GM19043 (cell line): ENCODE measurements around the gene SLC66A2.
"Not testable (repeated sequence)": the region's sequence is repeated elsewhere in the genome, so short reads cannot be mapped to it uniquely, and the experiment has no call there.

Experiments
- ATAC-seq: cut with Tn5 transposase; IDR thresholded peaks from one replicate; pipeline ENCODE4 v1.9.1; 2021; ENCODE audit warnings: low read depth; ENCODE audit not compliant: unreplicated experiment

SLC66A2 gene

GRCh38 chr18:79883461-79884293 is 67.8 kb downstream of the SLC66A2 start:
- no peak for ATAC-seq

GRCh38 chr18:79882522-79883241 is 68.8 kb downstream of the SLC66A2 start:
- ATAC-seq = no peak

GRCh38 chr18:79881695-79882094 is 69.8 kb downstream of the SLC66A2 start:
- no peak for ATAC-seq

- no peak for ATAC-seq
Measured at GRCh38 chr18:79879566-79879965, 71.9 kb downstream of the SLC66A2 start.

- no peak for ATAC-seq
Measured at GRCh38 chr18:79878741-79879378, 72.6 kb downstream of the SLC66A2 start.

- ATAC-seq = not testable (repeated sequence)
Measured at GRCh38 chr18:79878246-79878645, 73.2 kb downstream of the SLC66A2 start.

- no peak for ATAC-seq
Measured at GRCh38 chr18:79877163-79878091, 74.0 kb downstream of the SLC66A2 start.

- no peak for ATAC-seq
Measured at GRCh38 chr18:79876497-79876896, 75.0 kb downstream of the SLC66A2 start.

- no peak for ATAC-seq
Measured at GRCh38 chr18:79875931-79876461, 75.5 kb downstream of the SLC66A2 start.

GRCh38 chr18:79875531-79875919 is 75.9 kb downstream of the SLC66A2 start:
- no peak for ATAC-seq

GRCh38 chr18:79874553-79875530 is 76.6 kb downstream of the SLC66A2 start:
- ATAC-seq = no peak

GRCh38 chr18:79873449-79874110 is 77.9 kb downstream of the SLC66A2 start:
- no peak for ATAC-seq

- no peak for ATAC-seq
Measured at GRCh38 chr18:79872527-79873444, 78.7 kb downstream of the SLC66A2 start.

GRCh38 chr18:79871481-79872091 is 79.9 kb downstream of the SLC66A2 start:
- ATAC-seq = no peak

- ATAC-seq = no peak
Measured at GRCh38 chr18:79871026-79871390, 80.4 kb downstream of the SLC66A2 start.

- ATAC-seq = no peak
Measured at GRCh38 chr18:79870301-79871025, 81.0 kb downstream of the SLC66A2 start.
